ENCODE results near the gene FHIT.

GRCh38 chr3:59890639-59891038 is 1360.6 kb downstream of the FHIT start:
- no peak for TF ChIP-seq CTCF (IDR thresholded peaks at IDR 0.05; ENCODE audit: low read depth, low read length, missing input control)
- TF ChIP-seq, protein P1, sequence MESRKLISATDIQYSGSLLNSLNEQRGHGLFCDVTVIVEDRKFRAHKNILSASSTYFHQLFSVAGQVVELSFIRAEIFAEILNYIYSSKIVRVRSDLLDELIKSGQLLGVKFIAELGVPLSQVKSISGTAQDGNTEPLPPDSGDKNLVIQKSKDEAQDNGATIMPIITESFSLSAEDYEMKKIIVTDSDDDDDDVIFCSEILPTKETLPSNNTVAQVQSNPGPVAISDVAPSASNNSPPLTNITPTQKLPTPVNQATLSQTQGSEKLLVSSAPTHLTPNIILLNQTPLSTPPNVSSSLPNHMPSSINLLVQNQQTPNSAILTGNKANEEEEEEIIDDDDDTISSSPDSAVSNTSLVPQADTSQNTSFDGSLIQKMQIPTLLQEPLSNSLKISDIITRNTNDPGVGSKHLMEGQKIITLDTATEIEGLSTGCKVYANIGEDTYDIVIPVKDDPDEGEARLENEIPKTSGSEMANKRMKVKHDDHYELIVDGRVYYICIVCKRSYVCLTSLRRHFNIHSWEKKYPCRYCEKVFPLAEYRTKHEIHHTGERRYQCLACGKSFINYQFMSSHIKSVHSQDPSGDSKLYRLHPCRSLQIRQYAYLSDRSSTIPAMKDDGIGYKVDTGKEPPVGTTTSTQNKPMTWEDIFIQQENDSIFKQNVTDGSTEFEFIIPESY (IDR thresholded peaks at IDR 0.05): no peak
- TF ChIP-seq TAF1 (conservative IDR thresholded peaks at IDR 0.05): no peak

Data from liver (tissue), 3 donors.